Thyroid gland (tissue), 4 donors: ENCODE data around the gene ZFP36L1. TPM values are rescaled to one million over a fixed set of nuclear protein-coding genes. Genes with fewer than 3 reads are reported as not detected.

ENCODE experiments used
- DNase-seq, 2 donors: peaks; one replicate each; pipeline ENCODE4 v3.0.0-alpha.2; 2019
- H3K27ac ChIP-seq, 3 donors: fragments of 200-600 bp; sonication (generic); 1 replicate in 2 of 3; 2 replicates in 1 of 3; pipeline ENCODE4 v1.5.1; 2016 to 2019; ENCODE audit warnings: mild to moderate bottlenecking in 1 of 3, moderate library complexity in 1 of 3
- H3K27me3 ChIP-seq: fragments of 200-600 bp; sonication (generic); one replicate; pipeline ENCODE4 v1.5.1; 2019
- H3K36me3 ChIP-seq, 2 donors: fragments of 200-600 bp; sonication (generic); one replicate each; pipeline ENCODE4 v1.5.1; 2016 to 2019
- H3K4me1 ChIP-seq, 2 donors: fragments of 200-600 bp; sonication (generic); one replicate each; pipeline ENCODE4 v1.5.1; 2017 to 2019
- H3K4me3 ChIP-seq, 3 donors: fragments of 200-600 bp; sonication (generic); replicated peaks in 1 of 3; 1 replicate in 2 of 3; 2 replicates in 1 of 3; pipeline ENCODE4 v1.5.1; 2016; ENCODE audit warnings: mild to moderate bottlenecking in 1 of 3
- H3K9me3 ChIP-seq: fragments of 200-600 bp; sonication (generic); one replicate; pipeline ENCODE4 v1.5.1; 2017
- POLR2A ChIP-seq, 2 donors: fragments of 450-650 bp; IDR thresholded peaks; one replicate each; pipeline ENCODE4 v1.6.1; 2017; ENCODE audit warnings: antibody characterized with exemption in 2 of 2, mild to moderate bottlenecking in 2 of 2, moderate library complexity in 1 of 2
- WGBS, 2 donors: methylation state at CpG; one replicate each; pipeline ENCODE4 v1.1.5; 2017; 5-methylcytosine and 5-hydroxymethylcytosine counted together
- intact Hi-C: fragments of 100-400 bp; cut with DNase I; formaldehyde crosslinking; loops from one replicate; pipeline ENCODE4 v1.15.1; 2023
- total RNA-seq, 4 donors: library from RNA; depleted of rRNA; stranded (reverse); fragments of >200 nt; gene quantifications; one replicate each; pipeline ENCODE4 v1.2.3, GENCODE V29; 2016
- TF ChIP-seq, protein P1 (sequence below), 6 experiments: fragments of 200-600 bp in 3 of 6; fragments of 450-650 bp in 3 of 6; sonication (generic) in 3 of 6; IDR thresholded peaks; one replicate each; pipeline ENCODE4 v1.5.1; 2016 to 2019; ENCODE audit warnings: antibody characterized with exemption in 6 of 6, mild to moderate bottlenecking in 2 of 6, inconsistent platforms in 1 of 6, moderate library complexity in 1 of 6

The ZFP36L1 gene
- total RNA-seq, 4 donors from 2014 or later = 96.9 to 274 (median 127) TPM

DNA sequence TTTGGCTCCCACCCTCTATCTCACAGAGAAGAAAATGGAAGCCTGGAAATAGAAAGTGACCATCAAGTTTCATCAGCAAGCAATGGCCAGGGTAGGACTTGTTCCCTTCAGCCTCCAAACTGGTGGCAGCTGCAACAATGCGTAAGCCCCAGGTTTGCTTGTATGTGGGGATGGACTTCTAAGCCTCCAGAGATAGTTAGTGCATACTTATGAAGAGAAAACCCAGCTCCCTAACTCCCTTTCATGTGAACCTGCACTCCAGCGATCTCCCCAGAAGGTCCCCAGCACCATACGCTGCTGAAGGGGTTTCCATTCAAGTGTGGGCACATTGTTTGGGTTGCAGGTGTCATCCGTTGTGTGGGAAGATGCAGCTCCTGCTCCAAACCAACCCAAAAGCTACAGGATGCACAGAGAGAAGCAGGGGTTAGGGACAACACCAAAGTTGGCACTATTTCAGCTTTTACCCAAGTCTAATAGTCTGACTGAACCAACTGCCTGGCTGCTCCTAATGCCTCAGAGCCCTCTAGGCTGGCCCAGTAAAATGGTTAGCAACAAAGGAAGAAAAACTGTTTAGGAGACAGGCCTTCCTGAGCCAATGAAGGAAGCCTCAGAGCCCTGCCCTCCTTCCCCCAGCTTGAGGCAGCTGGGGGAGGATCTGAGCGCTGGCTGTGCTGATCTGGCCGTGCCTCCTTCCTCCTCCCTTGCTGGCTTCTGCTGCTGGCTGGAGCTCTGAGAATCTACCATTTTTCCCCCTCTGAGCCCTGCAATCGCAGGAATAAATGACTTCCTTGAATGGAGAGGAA lies 12.3 kb downstream of the ZFP36L1 start:
- 61 to 75% methylated on average over 7 of the region's 7 CpGs for WGBS, 2 donors
- no peaks in the 10 kb centered on the region for H3K9me3 ChIP-seq
- peaks cover 0 to 37% of the 10 kb centered on the region in 2 donors for H3K4me1 ChIP-seq
- H3K4me3 ChIP-seq = no peak overlapping the region
- intact Hi-C loops = loop anchor here (5.0 kb wide), 1 partner anchor 88 kb away; no protein-coding TSS in a partner anchor
- peak in 1 of 2 donors; percentile 26 for DNase-seq
- no peaks in the 10 kb centered on the region for H3K36me3 ChIP-seq
- peak overlapping the region in 2 of 3 donors; percentile 37 to 44 for H3K27ac ChIP-seq
- TF ChIP-seq, protein P1, sequence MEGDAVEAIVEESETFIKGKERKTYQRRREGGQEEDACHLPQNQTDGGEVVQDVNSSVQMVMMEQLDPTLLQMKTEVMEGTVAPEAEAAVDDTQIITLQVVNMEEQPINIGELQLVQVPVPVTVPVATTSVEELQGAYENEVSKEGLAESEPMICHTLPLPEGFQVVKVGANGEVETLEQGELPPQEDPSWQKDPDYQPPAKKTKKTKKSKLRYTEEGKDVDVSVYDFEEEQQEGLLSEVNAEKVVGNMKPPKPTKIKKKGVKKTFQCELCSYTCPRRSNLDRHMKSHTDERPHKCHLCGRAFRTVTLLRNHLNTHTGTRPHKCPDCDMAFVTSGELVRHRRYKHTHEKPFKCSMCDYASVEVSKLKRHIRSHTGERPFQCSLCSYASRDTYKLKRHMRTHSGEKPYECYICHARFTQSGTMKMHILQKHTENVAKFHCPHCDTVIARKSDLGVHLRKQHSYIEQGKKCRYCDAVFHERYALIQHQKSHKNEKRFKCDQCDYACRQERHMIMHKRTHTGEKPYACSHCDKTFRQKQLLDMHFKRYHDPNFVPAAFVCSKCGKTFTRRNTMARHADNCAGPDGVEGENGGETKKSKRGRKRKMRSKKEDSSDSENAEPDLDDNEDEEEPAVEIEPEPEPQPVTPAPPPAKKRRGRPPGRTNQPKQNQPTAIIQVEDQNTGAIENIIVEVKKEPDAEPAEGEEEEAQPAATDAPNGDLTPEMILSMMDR (IDR thresholded peaks at IDR 0.05) = no peak
- no peak for TF ChIP-seq POLR2A (IDR thresholded peaks at IDR 0.05)
- H3K27me3 ChIP-seq = no peaks in the 10 kb centered on the region

DNA sequence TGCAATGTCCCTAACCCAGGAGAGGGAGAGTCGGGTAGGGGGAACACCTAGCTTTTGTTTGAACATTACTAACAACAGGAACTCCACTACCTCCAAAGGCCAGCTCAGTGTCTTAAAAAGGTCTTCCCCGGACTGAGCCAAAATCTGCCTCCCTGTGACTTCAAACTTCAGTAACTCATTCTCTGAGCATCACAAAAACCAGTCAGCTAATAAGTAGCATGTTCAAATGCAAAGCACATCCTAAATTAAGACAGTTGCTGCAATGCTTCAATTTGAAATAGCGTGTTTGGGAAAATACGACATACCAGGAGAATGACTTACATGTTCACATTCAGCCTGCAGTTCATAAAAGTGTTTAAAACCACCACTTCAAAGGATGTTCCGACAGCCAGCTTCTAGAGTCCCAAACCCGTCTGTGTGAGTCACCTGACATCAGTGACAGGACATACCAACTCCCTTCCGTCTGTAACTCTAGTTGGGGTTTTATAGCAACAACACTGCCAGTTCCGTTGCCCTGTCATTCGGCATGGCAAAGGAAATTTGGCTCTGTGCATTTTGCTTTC lies 13.0 kb downstream of the ZFP36L1 start:
- H3K4me1 ChIP-seq = peaks cover 0 to 30% of the 10 kb centered on the region in 2 donors
- intact Hi-C loops = loop anchor here (5.0 kb wide), 1 partner anchor 88 kb away; no protein-coding TSS in a partner anchor
- no peaks in the 10 kb centered on the region for H3K27me3 ChIP-seq
- peak overlapping the region in 1 of 3 donors; percentile 44 for H3K27ac ChIP-seq
- DNase-seq = no peak
- no peak overlapping the region for H3K4me3 ChIP-seq
- no peaks in the 10 kb centered on the region for H3K9me3 ChIP-seq
- WGBS, 2 donors = 75 to 81% methylated on average over 9 of the region's 9 CpGs
- no peaks in the 10 kb centered on the region for H3K36me3 ChIP-seq
- no peak for TF ChIP-seq POLR2A (IDR thresholded peaks at IDR 0.05)
- TF ChIP-seq, protein P1 (IDR thresholded peaks at IDR 0.05) = no peak

DNA sequence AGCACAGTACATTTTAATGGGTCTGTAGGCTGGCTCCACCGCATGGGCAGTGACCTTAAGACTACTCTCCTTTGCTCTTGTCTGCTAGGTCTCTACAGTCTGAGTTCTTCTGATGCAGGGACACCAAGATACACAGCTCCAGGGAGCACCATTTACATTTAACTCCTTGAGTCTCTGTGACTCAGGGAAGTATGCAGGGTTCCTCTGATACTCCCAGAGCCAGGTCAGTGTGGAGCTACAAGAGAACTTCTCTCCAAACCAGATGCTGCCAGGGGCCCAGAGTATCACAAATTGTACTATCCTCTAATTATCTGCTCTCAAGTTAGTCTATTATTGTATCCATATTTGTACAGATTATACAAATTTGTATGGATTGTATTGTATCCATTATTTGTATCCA lies 15.2 kb downstream of the ZFP36L1 start:
- H3K9me3 ChIP-seq = no peaks in the 10 kb centered on the region
- 100% methylated on average over 1 of the region's 1 CpG for WGBS, 2 donors
- H3K27ac ChIP-seq = no peak overlapping the region
- H3K4me1 ChIP-seq = peaks cover 0 to 26% of the 10 kb centered on the region in 2 donors
- no peak overlapping the region for H3K4me3 ChIP-seq
- intact Hi-C loops = no loop called here
- TF ChIP-seq, protein P1 (IDR thresholded peaks at IDR 0.05) = no peak
- no peak for TF ChIP-seq POLR2A (IDR thresholded peaks at IDR 0.05)
- no peaks in the 10 kb centered on the region for H3K27me3 ChIP-seq
- DNase-seq = no peak
- no peaks in the 10 kb centered on the region for H3K36me3 ChIP-seq

DNA sequence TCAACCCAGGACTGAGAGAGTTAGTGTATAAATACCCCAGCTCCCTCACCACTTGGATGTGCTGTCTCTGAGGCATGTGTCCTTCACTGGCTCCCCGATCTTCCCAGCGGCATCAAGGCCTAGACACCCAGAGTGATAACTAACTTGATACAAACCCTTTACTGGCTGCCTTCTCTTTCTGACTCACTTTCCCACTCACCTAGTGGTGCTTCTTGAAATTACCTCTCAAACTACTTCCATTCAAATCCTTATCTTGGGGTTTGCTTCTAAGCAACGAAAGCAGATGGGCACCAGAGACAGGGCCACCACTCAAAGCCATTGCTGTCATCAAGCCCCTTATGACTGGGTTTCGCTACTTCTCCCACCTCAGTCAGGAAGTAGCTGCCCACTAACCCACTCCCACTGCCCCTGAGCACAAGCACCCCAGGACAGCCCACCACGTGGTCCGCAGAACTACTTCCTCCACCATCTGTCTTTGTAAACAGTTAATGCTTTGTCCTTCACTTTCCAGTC lies 17.2 kb downstream of the ZFP36L1 start:
- Histone ChIP-seq H3K27me3 (no peaks in the 10 kb centered on the region), H3K4me1 (peaks cover 0 to 20% of the 10 kb centered on the region in 2 donors), H3K9me3 (no peaks in the 10 kb centered on the region), H3K36me3 (no peaks in the 10 kb centered on the region), H3K4me3 (no peak overlapping the region), H3K27ac (no peak overlapping the region)
- no peak for TF ChIP-seq POLR2A (IDR thresholded peaks at IDR 0.05)
- TF ChIP-seq, protein P1 (IDR thresholded peaks at IDR 0.05) = no peak
- intact Hi-C loops = no loop called here
- no peak for DNase-seq
- 91 to 96% methylated on average over 6 of the region's 6 CpGs for WGBS, 2 donors
